ENCODE measurements around the gene PDGFRB. TPM values are rescaled to one million over a fixed set of nuclear protein-coding genes. Genes with fewer than 3 reads are reported as not detected.

The PDGFRB gene
- total and polyA plus RNA-seq, 2 of the 8 experiments (the other 6 are each of a cell fraction or from before 2014, with no cell fraction given), result 4.2 to 13.7 TPM

- Histone ChIP-seq H3K23me2 (ENCODE audit: low read depth, low read length) (no peaks in the 10 kb centered on the region; the same call in 1 of the 2 replicates), H3K4me1 (replicated peaks in 1 of 4; ENCODE audit: control insufficient read depth in 3 of 4, insufficient read depth in 4 of 4, low read length in 3 of 4) (peaks cover 0 to 6% (median 1%) of the 10 kb centered on the region in 4 experiments; a peak in 5 of 7 replicates), H3K79me1 (ENCODE audit: low read depth, low read length) (no peaks in the 10 kb centered on the region), H3K27me3 (replicated peaks in 1 of 4; ENCODE audit: control insufficient read depth in 3 of 4, extremely low read depth in 1 of 4, insufficient read depth in 3 of 4, low read length in 3 of 4) (no peaks in the 10 kb centered on the region; a peak in 1 of 7 replicates), H3K4me3 (ENCODE audit: extremely low read depth in 1 of 4, insufficient read depth in 2 of 4, low read depth in 3 of 4, low read length in 4 of 4) (no peak overlapping the region), H3K18ac (ENCODE audit: extremely low read depth, low read length) (no peak overlapping the region), H3K4ac (replicated peaks; ENCODE audit: insufficient read length, low read depth, low read length) (no peak overlapping the region), H2AK5ac (ENCODE audit: low read depth, low read length) (no peak overlapping the region), H3K9me3 (ENCODE audit: insufficient read depth in 2 of 2, low read depth in 1 of 2, low read length in 1 of 2) (no peaks in the 10 kb centered on the region), H3K56ac (replicated peaks; ENCODE audit: insufficient read length, low read depth, low read length) (no peak overlapping the region), H4K8ac (ENCODE audit: extremely low read depth, insufficient read depth, low read length) (no peak overlapping the region), H2BK12ac (ENCODE audit: low read depth, low read length) (no peak overlapping the region), H2BK15ac (ENCODE audit: low read length) (no peak overlapping the region), H4K20me1 (replicated peaks in 1 of 2; ENCODE audit: control insufficient read depth in 1 of 2, insufficient read depth in 2 of 2, low read length in 2 of 2) (no peaks in the 10 kb centered on the region), H2AFZ (ENCODE audit: low read length) (no peak overlapping the region), H4K5ac (ENCODE audit: insufficient read length, low read depth, low read length) (no peak overlapping the region), H3K27ac (ENCODE audit: low read depth, low read length) (no peak overlapping the region), H3K23ac (ENCODE audit: insufficient read length) (no peak overlapping the region), H2BK120ac (replicated peaks; ENCODE audit: low read depth, low read length) (no peak overlapping the region), H3K36me3 (ENCODE audit: control insufficient read depth in 2 of 4, insufficient read depth in 4 of 4, low read length in 3 of 4) (no peaks in the 10 kb centered on the region), H2BK5ac (ENCODE audit: low read depth, low read length) (no peak overlapping the region), H3K9ac (replicated peaks in 1 of 4; ENCODE audit: extremely low read depth in 1 of 4, low read depth in 3 of 4, low read length in 3 of 4) (no peak overlapping the region), H3K14ac (ENCODE audit: insufficient read length) (no peak overlapping the region), H3K79me2 (ENCODE audit: control insufficient read depth in 1 of 2, insufficient read depth in 2 of 2, low read length in 2 of 2) (no peaks in the 10 kb centered on the region), H4K91ac (replicated peaks; ENCODE audit: insufficient read length, low read length) (no peak overlapping the region), H2BK20ac (ENCODE audit: low read length) (no peak overlapping the region), H3K4me2 (ENCODE audit: insufficient read depth in 1 of 2, low read depth in 2 of 2, low read length in 2 of 2) (no peak overlapping the region)
- ChIA-PET POLR2A (ENCODE audit: partially characterized antibody) (no interaction called here), CTCF (ENCODE audit: partially characterized antibody) (interaction anchor here (1.2 to 1.7 kb wide), 3 partner anchors 26 to 37 kb away, joined by 3 read pairs; no protein-coding TSS in a partner anchor)
- WGBS, 2 experiments (ENCODE audit: extremely low coverage in 1 of 2, insufficient coverage in 1 of 2, insufficient read length in 1 of 2, insufficient replicate concordance in 2 of 2, low coverage in 1 of 2, low lambda C conversion rate in 2 of 2, missing lambda C conversion rate in 1 of 2), result 86% methylated on average over 7 of the region's 7 CpGs; no CpG with 5 or more reads in 1 of the 2 experiments
- no peak for FAIRE-seq
- DNase-seq (ENCODE audit: low read depth in 1 of 2, low spot score in 2 of 2), result peak in 1 of 2 experiments; percentile 33
- TF ChIP-seq SAP30 (IDR thresholded peaks at IDR 0.05; ENCODE audit: insufficient read depth, insufficient replicate concordance, low read length) (no peak), ASH2L (IDR thresholded peaks at IDR 0.05; ENCODE audit: low read length) (no peak), RFX5 (IDR thresholded peaks at IDR 0.05; ENCODE audit: borderline replicate concordance, low read depth, low read length) (no peak)
These were observed 70.3 kb downstream of the PDGFRB start for GRCh38 chr5:150085191-150085912.

All from H1 (cell line).